Mesenteric fat pad (tissue), 1 donor: ENCODE results near the gene SLIT3. TPM values are rescaled to one million over a fixed set of nuclear protein-coding genes. Genes with fewer than 3 reads are reported as not detected.

Experiments used
- DNase-seq: peaks from one replicate; pipeline ENCODE4 v3.0.0-alpha.2; 2020; ENCODE audit warnings: low spot score
- total RNA-seq: library from RNA; stranded (reverse); fragmentation: NEBNext Ultra II Directional; extraction: Animal tissue kit (Norgen Biotek cat#: 25700); gene quantifications from one replicate; pipeline ENCODE4 v1.2.1, GENCODE V29; 2021
- donor health status: DM: yes; HTN: yes; CAD: no.

SLIT3 gene
- total RNA-seq, 1 donor from 2014 or later, result 83.6 TPM

- DNase-seq, result no peak
Observed at GRCh38 chr5:168691891-168692290, 609.0 kb downstream of the SLIT3 start.

GRCh38 chr5:168689260-168689659 lies 611.7 kb downstream of the SLIT3 start:
- no peak for DNase-seq

DNA sequence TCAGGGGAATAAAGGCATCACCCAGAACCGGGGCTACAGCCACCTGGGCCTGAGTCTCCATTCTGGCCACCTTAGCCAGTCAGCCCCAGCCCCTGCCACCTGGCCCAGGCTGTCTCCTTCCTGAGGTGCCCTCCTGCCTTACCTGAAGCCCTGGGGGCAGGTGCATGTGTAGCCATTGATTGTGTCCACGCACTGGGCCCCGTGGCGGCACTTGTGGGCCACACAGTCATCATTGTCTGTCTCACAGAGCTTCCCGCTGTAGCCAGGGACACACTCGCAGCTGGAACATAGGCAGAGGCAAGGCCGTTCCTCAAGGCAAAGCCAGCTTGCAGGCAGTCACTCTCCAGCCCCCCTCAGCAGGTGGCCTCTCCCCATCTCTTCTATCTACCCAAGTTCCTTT lies 614.1 kb downstream of the SLIT3 start:
- DNase-seq, result no peak

DNA sequence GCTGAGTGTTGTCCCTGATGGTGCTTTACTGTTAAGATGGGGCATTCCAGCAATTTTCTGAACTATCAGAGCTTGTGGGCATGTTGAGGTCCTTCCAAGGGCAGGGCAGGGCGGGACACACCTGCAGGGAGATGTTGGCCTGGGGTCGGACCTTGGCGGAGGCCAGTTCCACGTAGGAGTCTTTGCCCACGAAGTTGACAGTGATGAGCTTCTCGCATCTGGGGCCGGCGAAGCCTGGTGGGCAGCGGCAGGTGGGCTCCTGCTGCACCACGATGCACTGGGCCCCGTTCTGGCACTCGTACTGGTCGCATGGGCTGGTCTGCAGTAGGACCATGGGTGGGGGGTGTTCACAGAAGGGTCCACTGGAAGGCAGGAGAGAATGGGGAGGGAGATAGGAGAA lies 615.4 kb downstream of the SLIT3 start:
- DNase-seq, result no peak

DNA sequence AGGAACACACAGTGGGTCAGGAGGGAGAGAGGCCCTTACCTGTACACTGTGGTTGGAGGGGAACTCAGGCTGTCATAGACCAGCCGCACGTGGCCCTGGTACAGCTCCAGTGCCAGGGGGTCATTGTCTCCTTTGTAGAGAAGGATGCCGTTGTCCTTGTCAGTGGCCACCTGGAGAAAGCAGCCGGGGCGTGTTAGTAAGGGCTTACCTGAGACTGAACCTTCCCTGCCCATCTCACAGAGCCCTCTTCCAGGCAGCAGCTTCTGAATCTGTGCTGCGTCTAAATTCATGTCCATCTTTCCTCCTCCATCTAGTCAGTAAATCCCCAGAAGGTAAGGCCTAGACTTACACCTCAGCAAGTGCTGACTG lies 617.0 kb downstream of the SLIT3 start:
- DNase-seq, result no peak

GRCh38 chr5:168683247-168683926 lies 617.6 kb downstream of the SLIT3 start:
- no peak for DNase-seq

DNA sequence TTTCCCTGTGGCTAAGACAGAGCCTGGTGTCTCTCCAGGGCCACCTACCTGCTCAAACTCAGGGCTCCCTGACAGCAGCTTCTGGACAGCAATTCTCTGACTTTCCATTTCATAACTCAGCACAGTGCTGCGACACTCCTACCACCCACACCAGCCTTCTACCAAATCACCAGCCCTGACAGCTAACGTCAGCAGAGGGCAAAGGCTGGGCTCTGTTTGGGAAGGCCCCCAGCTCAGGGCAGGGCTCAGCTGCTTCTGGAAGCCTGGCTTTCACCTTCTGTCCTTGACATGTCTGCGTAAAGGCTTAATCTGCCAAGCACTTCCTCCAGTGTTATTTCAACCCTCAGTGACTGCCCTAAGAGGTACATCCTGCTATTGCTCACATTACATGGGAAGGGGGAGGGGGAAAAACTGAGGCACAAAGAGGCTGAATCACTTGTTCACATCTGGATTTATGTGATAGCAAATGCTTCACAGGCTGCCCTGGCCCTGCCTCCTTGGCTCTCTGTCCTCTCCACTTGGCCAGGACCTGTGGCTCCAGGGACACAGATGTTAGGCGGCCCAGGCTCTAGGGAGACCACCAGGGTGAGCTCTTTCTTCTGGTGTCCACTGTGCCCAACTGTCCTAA lies 619.3 kb downstream of the SLIT3 start:
- no peak for DNase-seq

DNA sequence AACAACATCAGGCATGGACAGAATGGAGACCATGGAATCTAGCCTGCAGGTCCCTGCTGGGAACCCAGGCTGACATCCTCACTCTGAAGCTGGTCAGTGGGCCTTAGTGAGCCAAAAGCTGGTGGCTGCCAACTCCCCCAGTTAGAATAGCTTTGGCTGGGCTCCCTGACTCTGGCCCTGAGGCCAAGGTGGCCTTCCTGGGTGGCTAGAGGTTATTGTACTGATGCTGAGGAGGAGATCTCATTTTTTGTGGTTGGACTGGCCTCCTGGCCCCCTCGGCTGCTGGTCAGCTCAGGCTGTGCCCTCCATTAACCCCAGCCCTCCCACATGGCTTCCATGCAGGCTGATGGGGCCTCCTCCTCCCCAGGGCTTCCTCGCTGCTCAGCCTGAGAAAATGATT lies 620.5 kb downstream of the SLIT3 start:
- no peak for DNase-seq

DNA sequence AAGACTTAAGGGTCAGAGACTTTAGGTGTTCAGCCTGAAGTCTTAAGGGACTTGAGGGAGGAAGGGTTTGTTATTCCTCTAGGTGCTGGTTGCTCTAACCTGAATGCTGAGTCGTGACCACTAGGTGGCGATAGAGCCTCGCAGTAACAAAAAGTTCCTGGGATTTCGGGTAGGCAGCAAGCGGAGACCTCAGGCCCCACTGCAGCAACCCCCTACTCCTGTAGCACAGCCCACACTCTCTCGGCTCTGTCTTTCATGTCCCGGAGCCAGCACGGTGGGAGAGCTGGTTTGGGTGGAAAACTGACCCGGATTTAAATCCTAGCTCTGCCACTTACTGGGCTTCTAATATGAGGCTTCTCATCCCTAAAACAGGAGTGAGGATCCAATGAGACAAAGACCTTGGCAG lies 621.4 kb downstream of the SLIT3 start:
- no peak for DNase-seq

GRCh38 chr5:168676501-168676900 lies 624.4 kb downstream of the SLIT3 start:
- no peak for DNase-seq

DNA sequence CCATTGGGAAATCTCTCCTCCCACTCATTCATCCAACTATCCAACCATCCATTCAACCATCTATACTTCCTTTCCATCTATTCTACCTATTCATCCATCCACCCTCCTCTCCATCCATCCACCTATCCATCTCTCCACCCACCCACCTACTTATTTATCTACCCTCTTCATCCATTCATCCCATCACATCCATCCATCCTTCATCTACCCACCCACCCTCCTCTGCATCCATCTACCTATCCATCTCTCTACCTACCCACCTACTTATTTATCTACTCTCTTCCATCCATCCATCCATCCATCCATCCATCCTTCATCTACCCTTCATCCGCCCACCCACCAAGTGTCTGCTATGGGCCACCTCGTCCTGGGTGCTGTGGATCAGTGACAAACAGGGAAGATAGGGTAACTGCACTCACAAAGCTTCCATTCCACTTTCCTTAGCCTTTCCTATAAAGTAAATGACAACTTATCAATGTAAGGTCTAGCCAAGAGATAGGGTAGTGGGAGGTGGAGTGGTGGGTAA lies 625.0 kb downstream of the SLIT3 start:
- no peak for DNase-seq

DNA sequence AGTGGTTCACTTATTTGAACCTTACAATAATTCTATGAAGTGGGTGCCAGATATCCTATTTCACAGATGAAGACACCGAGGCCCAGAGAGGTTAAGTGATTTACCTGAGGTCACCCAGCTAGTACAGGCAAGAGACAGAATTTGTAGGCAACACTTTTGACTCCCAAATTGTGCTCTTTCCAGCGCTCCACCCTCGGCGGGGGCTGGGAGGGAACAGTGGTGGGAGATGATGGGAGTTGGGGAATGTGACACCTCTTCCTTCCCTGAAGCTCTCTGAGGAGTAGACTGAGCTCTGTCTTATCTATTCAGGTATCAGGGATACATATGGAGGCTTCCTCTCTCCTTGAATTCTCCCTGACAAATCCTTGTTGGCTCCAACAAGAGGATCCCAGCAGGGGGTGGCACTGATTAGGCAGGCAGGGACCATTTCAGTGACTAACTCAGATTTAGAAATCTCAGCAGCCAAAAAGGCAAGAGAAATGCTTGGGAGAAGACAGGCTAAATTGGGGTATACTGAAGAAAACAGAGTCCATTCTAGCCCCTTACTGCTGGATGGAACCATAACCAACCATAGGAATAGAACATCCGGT lies 626.0 kb downstream of the SLIT3 start:
- no peak for DNase-seq

DNA sequence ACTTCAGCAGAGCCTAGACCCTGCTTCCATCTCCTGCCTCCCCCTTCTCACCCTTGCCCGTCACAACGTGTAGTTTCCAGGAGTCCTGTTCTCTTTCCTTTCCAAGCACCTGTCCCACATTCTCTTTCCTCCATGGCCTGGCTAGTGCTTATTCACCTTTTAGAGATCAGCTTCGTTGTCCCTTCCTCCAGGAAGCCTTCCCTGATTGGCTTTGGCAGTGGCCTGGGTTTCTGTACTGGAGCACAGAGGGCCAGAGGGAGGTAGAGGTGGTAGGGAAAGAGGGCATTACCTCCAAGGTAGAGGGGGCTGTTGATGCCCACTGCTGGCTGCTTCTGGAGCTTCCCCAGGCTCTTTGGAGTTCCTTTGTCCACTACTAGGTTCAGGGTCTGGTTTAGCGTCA lies 628.1 kb downstream of the SLIT3 start:
- DNase-seq, result no peak

GRCh38 chr5:168672016-168672415 lies 628.9 kb downstream of the SLIT3 start:
- DNase-seq, result no peak

- DNase-seq, result no peak
Observed at GRCh38 chr5:168670881-168671575, 629.9 kb downstream of the SLIT3 start.

- DNase-seq, result no peak
Observed at GRCh38 chr5:168669668-168670378, 631.1 kb downstream of the SLIT3 start.

DNA sequence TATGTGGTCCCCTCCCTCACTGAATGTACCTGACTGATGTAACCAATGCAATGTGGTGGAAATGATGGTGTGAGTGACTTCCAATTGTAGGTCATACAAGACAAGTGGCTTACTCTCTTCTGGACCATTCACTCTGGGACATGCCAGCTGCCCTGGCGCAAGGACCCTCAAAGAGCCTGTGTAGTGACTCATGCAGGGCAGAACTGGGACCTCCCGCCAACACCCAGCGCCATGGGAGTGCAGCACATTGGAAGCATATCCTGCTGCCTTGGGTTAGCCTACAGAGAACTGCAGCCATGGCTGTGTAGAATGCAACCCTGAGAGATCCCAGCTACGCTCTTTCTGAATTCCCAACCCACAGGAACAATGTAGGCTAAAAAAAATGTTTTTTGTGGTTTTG lies 631.8 kb downstream of the SLIT3 start:
- DNase-seq, result no peak

DNA sequence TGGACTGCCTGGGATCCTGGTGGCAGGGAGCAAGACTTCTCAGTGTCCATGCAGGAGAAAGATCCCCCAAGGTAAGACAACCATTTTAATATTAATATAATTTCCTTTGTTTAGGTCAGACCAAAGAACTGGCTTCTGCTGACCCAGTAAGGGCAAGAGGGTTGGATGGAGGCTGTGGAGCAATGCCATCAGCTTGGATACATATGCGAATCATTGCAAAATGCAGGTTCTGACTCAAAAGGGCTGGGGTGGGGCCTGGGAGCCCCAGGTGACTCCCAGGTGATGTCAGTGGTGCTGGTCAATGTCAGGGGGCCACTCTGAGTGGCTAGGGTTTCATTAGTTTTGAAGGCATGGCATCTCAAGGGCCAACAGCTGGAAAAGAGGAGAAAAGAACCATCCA lies 632.9 kb downstream of the SLIT3 start:
- no peak for DNase-seq

- peak; percentile 57 for DNase-seq
Observed at GRCh38 chr5:168667301-168667840, 633.6 kb downstream of the SLIT3 start.

GRCh38 chr5:168666356-168666755 lies 634.6 kb downstream of the SLIT3 start:
- DNase-seq, result peak; percentile 37
